ENCODE data around the gene PPP1CB.

GRCh38 chr2:28737655-28738054 is 14.0 kb upstream of the PPP1CB start:
- no peak for TF ChIP-seq SNAI2 (CRISPR knock-in tag; IDR thresholded peaks at IDR 0.05)
- TF ChIP-seq CSDC2 (CRISPR knock-in tag; IDR thresholded peaks at IDR 0.05), result no peak
- no peak for TF ChIP-seq ZFP3 (CRISPR knock-in tag; IDR thresholded peaks at IDR 0.05)
- no peak for TF ChIP-seq POU6F1 (CRISPR knock-in tag; IDR thresholded peaks at IDR 0.05; ENCODE audit: borderline replicate concordance, low read depth)
- no peak for TF ChIP-seq ZC3H10 (CRISPR knock-in tag; IDR thresholded peaks at IDR 0.05)
- no peak for TF ChIP-seq RARB (CRISPR knock-in tag; IDR thresholded peaks at IDR 0.05)
- no peak for TF ChIP-seq TCF4 (CRISPR knock-in tag; IDR thresholded peaks at IDR 0.05; ENCODE audit: borderline replicate concordance)
- no peak for TF ChIP-seq CREB5 (CRISPR knock-in tag; IDR thresholded peaks at IDR 0.05; ENCODE audit: low read depth)
- TF ChIP-seq BACH2 (CRISPR knock-in tag; IDR thresholded peaks at IDR 0.05; ENCODE audit: borderline replicate concordance), result no peak
- TF ChIP-seq PATZ1 (CRISPR knock-in tag; IDR thresholded peaks at IDR 0.05; ENCODE audit: borderline replicate concordance), result no peak
- no peak for TF ChIP-seq GLIS3 (CRISPR knock-in tag; IDR thresholded peaks at IDR 0.05)
- no peak for TF ChIP-seq OSR1 (CRISPR knock-in tag; IDR thresholded peaks at IDR 0.05)
- no peak for TF ChIP-seq TOX (CRISPR knock-in tag; IDR thresholded peaks at IDR 0.05; ENCODE audit: borderline replicate concordance)

Measured in SK-N-SH treated with all-trans-retinoic acid at 6 μM for 48 hours (cell line).